ENCODE data around the gene GLP1R. TPM values are rescaled to one million over a fixed set of nuclear protein-coding genes. Genes with fewer than 3 reads are reported as not detected.

The GLP1R gene
- total RNA-seq, 1 donor from 2014 or later: 0.08 TPM

GRCh38 chr6:39047434-39048327, 900 bp upstream of the GLP1R start:
- no peak for ATAC-seq

GRCh38 chr6:39049575-39050283, 1.1 kb downstream of the GLP1R start:
- ATAC-seq: no peak

GRCh38 chr6:39050453-39051112, 2.0 kb downstream of the GLP1R start:
- ATAC-seq: no peak

- ATAC-seq: no peak
Measured at GRCh38 chr6:39051399-39052122, 3.0 kb downstream of the GLP1R start.

DNA sequence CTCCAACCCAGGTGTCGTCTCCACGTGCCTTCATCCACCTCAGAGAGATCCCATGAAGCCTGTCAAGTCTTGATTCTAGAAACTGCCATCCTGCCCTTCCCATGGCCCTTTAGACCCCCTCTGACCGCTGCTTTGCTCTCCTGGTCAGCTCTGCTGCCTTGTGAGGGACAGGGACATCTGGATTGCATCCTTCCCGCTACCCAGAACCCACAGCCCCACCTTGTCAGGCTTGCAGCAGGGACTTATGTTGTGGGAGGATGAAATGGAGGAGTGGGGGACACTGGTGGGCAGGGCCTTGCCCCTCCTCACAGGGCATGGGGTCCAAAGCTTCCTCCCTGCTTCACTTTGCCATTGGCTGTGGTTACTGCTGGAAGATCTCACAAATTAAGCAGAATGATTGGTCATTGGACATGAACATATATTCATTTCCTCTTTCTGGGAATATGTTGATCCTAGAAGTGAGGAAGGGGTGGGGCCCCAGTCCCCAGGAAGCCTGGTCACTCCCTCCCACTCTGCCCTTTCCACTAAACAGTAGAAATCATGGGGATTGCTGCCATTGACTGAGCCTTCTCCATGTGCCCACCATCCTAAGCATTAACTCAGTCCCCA, 4.5 kb downstream of the GLP1R start:
- no peak for ATAC-seq

DNA sequence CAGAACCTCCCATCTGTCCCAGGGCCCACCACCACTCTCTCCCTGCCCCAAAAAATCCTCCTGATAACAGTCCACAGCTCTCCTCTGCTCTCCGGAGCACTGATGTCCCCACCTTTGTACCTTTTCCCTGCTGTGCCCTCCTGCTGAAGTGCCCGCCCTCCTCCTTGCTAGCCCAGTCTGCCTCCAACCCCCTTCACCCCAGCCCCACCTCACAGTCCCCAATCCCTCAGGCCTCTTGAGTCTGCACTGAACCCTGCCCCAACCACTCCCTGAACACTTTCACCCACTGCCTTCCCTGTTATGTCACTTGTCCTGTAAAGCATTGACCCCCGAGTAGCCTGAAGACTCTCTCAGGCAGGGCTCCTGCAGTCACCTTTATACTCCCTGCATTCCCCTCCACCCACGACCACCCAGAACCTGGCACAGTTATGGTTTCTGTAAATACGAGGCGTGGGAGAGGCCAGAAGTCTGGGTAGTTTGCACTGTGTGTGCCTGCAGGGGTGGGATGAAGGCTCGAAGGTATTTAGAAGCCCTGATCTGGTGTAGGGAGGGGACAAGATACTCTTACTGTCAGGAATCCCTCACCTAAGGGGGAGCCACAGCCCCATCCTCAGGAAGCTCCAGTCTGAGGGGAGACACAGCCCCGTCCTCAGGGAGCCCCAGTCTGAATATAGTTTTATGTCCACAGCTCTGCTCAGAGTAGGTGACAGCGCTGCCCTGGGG, 5.4 kb downstream of the GLP1R start:
- ATAC-seq: no peak

- ATAC-seq: no peak
Measured at GRCh38 chr6:39054577-39055142, 6.1 kb downstream of the GLP1R start.

DNA sequence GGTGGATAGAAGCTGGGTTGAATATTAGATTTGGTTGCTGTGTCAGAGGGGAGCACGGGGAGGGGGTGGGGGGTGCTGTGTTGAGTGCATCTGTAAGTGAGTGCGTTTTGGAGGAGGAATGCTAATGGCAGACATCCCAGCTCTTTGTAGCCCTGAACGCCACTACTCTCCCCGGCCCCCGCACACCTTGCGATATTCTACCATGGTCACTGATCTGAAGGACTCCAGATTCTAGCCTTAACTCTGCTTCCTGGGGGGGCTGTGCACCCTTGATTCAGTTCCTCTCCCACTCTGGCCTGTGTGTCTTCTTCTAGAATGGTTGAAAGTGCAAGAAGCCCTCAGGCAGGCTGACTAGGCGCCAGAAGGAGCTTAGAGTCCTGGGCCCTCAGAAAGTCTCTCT, 7.1 kb downstream of the GLP1R start:
- no peak for ATAC-seq

DNA sequence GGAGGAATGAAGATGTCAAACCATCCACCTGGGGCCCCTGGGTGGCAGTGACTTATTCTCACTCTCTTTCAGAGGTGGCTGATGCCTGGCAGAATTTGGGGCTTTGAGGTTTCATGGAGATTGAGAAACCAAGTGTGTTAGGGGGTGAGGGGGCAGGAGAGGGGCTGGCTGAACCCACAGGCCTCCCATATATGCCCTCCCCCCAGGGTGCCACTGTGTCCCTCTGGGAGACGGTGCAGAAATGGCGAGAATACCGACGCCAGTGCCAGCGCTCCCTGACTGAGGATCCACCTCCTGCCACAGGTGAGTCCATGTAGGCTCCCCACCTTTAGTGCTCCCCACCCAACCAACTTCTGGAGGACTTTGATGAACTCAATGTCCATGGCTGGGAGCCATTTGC, 7.6 kb downstream of the GLP1R start:
- no peak for ATAC-seq

DNA sequence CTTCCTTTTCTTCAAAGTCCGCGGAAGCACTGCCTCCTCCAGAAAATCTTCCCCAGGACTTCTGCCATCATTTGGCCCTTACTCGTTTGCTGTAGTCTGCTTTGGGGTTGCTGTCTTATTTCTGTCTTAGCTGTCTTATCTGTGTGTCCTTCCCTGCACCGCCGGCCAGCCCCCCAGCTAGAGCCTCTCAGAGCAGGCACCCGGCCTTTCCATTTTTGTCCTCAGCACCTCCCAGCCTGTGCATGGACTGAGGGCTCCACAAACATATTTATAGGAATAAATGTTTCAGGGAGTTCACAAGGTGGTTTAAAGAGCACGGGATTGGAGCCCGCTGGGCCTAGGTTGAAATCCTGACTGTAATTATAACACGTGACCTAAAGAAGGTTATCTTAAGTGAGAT, 8.1 kb downstream of the GLP1R start:
- no peak for ATAC-seq

DNA sequence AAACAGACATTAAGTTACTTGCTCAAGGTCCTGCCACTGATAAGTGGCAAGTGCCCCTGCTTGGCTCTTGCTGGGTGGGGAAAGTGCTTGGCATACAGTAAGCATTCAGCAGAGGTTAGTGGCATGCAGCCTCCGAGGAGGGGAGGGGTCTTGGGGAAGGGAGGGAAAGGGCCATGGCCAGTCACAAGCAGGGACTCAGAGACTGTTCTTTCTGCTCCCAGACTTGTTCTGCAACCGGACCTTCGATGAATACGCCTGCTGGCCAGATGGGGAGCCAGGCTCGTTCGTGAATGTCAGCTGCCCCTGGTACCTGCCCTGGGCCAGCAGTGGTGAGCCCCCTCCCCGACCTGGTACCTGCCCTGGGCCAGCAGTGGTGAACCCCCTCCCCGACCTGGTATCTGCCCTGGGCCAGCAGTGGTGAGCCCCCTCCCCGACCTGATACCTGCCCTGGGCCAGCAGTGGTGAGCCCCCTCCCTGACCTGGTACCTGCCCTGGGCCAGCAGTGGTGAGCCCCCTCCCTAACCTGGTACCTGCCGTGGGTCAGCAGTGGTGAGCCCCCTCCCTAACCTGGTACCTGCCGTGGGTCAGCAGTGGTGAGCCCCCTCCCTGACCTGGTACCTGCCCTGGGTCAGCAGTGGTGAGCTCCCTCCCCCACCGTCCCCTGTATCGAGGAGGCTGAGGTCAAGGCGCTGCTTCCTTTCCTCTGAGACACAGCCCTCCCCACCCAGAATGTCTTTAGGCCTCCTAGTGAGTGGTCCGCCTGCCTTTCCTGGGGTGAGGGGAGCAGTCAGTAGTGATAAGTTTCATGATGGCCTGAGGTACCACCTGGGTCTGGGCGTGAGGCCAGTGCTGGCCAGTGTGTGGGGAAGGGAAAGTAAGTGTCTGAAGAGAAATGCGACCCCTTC, 8.9 kb downstream of the GLP1R start:
- no peak for ATAC-seq

DNA sequence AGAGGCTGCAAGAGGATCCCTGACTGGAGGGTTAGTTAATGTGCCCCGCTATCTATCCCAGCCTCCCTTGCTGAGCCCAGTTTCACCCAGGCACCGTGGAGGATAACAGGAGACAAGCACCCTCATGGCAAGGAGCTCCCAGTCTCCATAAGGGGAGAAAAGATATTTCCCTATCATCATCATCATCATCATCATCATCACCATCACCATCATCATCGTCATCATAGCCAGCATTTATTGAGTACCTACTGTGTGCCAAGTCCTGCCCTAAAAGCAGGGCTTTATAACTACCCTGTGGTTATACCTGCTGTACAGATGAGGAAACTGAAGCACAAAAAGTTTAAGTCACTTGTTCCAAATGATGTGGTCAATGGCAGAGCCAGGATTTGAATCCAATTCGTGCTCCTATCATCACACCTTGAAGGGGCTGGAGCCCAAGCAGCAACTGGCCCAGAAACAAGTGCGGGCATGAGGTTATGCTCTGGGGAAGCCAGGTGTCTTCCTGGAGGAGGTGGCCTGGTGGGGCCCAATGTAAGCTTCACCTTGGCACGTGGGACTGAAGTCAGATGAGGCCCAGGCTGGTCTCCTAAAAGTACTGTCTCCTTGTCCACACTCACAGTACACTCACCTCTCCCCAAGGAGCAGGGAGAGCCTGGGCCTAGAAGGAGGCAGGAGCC, 10.0 kb downstream of the GLP1R start:
- ATAC-seq: no peak

GRCh38 chr6:39059496-39060310, 11.1 kb downstream of the GLP1R start:
- no peak for ATAC-seq

DNA sequence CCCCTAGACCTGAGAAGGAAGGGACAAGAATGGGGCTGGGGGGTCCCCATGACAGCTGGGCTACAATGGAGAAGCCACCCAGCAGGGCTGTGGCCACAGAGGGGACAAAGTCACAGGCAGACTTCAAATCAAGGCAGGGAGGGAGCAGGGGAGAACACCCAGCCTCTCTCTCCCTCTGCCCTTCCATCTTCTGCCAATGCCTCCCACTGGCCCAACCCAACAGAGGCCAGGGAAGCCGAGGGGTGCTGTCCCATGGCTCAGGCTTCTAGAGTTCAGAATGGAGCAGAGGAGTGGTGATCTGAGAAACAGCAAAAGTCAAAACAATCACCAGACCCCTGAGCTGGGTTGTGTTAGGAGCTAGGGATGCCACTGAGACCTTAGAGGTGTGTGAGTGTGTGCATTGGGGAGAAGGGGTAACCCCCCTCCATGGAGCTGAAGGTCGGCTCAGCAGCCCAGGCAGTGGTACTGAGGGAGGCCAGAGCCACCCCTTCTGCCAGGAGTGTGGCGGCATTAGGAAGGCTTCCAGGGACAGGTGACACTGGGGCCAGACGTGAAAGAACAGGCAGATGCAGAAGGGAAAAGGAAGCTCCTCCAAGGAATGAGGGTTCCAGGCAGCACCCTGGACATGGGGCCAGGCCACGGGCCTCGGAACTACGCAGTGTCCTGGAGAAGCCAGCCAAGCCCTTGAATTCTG, 12.0 kb downstream of the GLP1R start:
- ATAC-seq: peak; percentile 16

DNA sequence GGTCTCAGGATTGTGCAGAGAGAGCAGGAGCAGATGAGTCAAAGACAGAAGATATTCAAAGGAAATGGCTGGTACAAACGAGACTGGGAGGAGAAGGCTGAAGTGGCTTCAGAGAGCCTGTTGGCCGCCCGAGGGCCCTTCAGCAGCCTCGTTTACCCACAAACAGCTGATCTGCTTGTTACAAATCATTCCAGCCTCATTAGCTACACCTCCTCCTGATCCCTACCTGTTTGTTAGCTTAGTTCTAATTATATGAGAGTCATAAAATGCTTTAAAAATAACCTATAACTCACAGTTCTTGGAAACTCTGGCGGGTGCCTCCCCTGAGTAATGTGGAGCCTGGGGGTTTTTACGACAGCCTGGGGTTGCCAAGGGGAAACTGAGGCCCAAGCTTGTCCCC, 12.6 kb downstream of the GLP1R start:
- ATAC-seq: no peak

GRCh38 chr6:39061588-39061987, 13.0 kb downstream of the GLP1R start:
- no peak for ATAC-seq

DNA sequence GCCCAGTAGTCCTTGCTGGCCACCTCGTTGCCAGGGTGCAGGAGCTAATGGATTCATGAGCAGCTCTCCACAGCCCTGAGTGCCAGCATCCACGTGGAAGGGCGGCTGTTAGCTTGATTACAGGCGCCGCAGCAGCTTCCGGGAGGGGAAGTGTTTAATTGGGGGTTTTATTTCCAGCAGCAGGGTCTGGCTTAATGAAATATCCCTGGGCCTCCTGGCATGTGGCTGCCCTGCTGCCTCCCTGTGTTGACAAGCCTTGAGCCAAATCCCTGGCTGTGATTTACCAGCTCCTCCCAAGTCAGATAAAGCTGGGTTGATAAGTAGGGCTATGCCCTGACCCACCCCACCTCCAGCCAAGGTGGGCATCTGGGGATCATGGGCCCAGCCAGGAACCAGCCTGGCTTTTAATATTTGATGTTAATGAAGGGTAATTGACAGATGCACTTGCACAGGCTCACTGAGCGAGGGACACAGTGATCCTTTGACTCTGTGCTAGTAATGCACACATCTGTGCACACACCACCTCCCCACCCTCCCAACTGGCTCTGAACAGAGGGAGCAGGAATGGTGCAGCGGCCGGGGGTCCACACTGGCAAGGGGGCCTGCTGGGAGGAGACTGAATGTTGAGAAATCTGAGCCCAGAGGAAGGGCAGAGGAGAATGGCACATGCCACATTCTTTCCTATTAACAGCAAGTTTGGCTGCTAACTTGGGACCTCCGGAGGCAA, 13.6 kb downstream of the GLP1R start:
- no peak for ATAC-seq

Measured in esophagus mucosa (tissue), 1 donor.